WTC11 (cell line): ENCODE data around the gene ADAMTS9. TPM values are rescaled to one million over a fixed set of nuclear protein-coding genes. Genes with fewer than 3 reads are reported as not detected.

Source experiments
- ATAC-seq: fragments of 200-7000 bp; cut with Tn5 transposase; 2 replicates; pipeline ENCODE4 v1.10.0; 2021; ENCODE audit warnings: mild to moderate bottlenecking, moderate library complexity
- CTCF ChIA-PET: fragments of 300-600 bp; sonication (Branson Sonifier 250); formaldehyde crosslinking; loops from one replicate; lab custom pipeline; 2021; ENCODE audit warnings: antibody characterized with exemption; lab: Charles Lee
- POLR2A ChIA-PET: fragments of 350-600 bp; sonication (Branson Sonifier 250); formaldehyde crosslinking; loops from one replicate; lab custom pipeline; 2021; ENCODE audit warnings: antibody characterized with exemption; lab: Charles Lee
- DNase-seq: peaks from one replicate; pipeline ENCODE4 v3.0.0; 2021; ENCODE audit warnings: low spot score
- H3K27ac Mint-ChIP-seq: 2 replicates; pipeline ENCODE4 v1.8.0; 2021; ENCODE audit warnings: mixed read lengths
- H3K27me3 Mint-ChIP-seq: 2 replicates; pipeline ENCODE4 v1.8.0; 2021; ENCODE audit warnings: low read depth, mild to moderate bottlenecking, moderate library complexity, mixed read lengths
- H3K36me3 Mint-ChIP-seq: 2 replicates; pipeline ENCODE4 v1.8.0; 2021; ENCODE audit warnings: mixed read lengths
- H3K4me1 Mint-ChIP-seq: 2 replicates; pipeline ENCODE4 v1.8.0; 2022; ENCODE audit warnings: mixed read lengths
- H3K4me3 Mint-ChIP-seq: 2 replicates; pipeline ENCODE4 v1.8.0; 2021; ENCODE audit warnings: mild to moderate bottlenecking, moderate library complexity, mixed read lengths
- H3K9me3 Mint-ChIP-seq: 2 replicates; pipeline ENCODE4 v1.8.0; 2021; ENCODE audit warnings: mixed read lengths
- AFF4 ChIP-seq: sonication (generic); formaldehyde crosslinking; IDR thresholded peaks from 2 replicates; pipeline ENCODE4 v1.8.1; 2023; ENCODE audit warnings: mild to moderate bottlenecking, missing genetic modification reagents, borderline replicate concordance
- ATF1 ChIP-seq: sonication (generic); formaldehyde crosslinking; IDR thresholded peaks from 2 replicates; pipeline ENCODE4 v1.8.1; 2023; ENCODE audit warnings: mild to moderate bottlenecking, moderate library complexity, missing genetic modification reagents
- CREM ChIP-seq: sonication (generic); formaldehyde crosslinking; IDR thresholded peaks from 2 replicates; pipeline ENCODE4 v1.8.1; 2022; ENCODE audit warnings: mild to moderate bottlenecking, missing genetic modification reagents, moderate library complexity
- FOXP4 ChIP-seq: sonication (generic); formaldehyde crosslinking; IDR thresholded peaks from 2 replicates; pipeline ENCODE4 v1.8.0; 2022; ENCODE audit warnings: mild to moderate bottlenecking, missing genetic modification reagents
- GRHL2 ChIP-seq: fragments of 250-450 bp; sonication (Bioruptor Pico); IDR thresholded peaks from 2 replicates; pipeline ENCODE4 v1.8.0; 2022; ENCODE audit warnings: mild to moderate bottlenecking, moderate library complexity; ENCODE audit not compliant: insufficient replicate concordance, severe bottlenecking
- GTF2I ChIP-seq: fragments of 250-450 bp; sonication (Bioruptor Pico); conservative IDR thresholded peaks from 2 replicates; pipeline ENCODE4 v1.4.0; 2021; ENCODE audit warnings: mild to moderate bottlenecking
- MXD4 ChIP-seq: fragments of 250-450 bp; sonication (Bioruptor Pico); IDR thresholded peaks from 2 replicates; pipeline ENCODE4 v1.8.0; 2021; ENCODE audit warnings: mild to moderate bottlenecking, moderate library complexity, borderline replicate concordance
- NR2C2 ChIP-seq: sonication (generic); formaldehyde crosslinking; IDR thresholded peaks from 2 replicates; pipeline ENCODE4 v1.8.0; 2022; ENCODE audit warnings: mild to moderate bottlenecking, missing genetic modification reagents
- NR3C1 ChIP-seq: sonication (generic); formaldehyde crosslinking; conservative IDR thresholded peaks from 2 replicates; pipeline ENCODE4 v1.8.1; 2023; ENCODE audit warnings: low read depth, mild to moderate bottlenecking, missing genetic modification reagents
- PRDM15 ChIP-seq: sonication (generic); formaldehyde crosslinking; IDR thresholded peaks from 2 replicates; pipeline ENCODE4 v1.8.0; 2022; ENCODE audit warnings: missing genetic modification reagents
- PRRX2 ChIP-seq: fragments of 250-450 bp; sonication (Bioruptor Pico); IDR thresholded peaks from 2 replicates; pipeline ENCODE4 v1.8.0; 2021; ENCODE audit warnings: mild to moderate bottlenecking
- RORB ChIP-seq: fragments of 250-450 bp; sonication (Bioruptor Pico); IDR thresholded peaks from 2 replicates; pipeline ENCODE4 v1.9.0; 2021; ENCODE audit warnings: mild to moderate bottlenecking
- SMAD3 ChIP-seq: sonication (generic); formaldehyde crosslinking; IDR thresholded peaks from 2 replicates; pipeline ENCODE4 v1.8.0; 2022; ENCODE audit warnings: missing genetic modification reagents, mild to moderate bottlenecking, borderline replicate concordance
- TEAD4 ChIP-seq: sonication (generic); formaldehyde crosslinking; IDR thresholded peaks from 2 replicates; pipeline ENCODE4 v1.8.0; 2022; ENCODE audit warnings: mild to moderate bottlenecking, missing genetic modification reagents
- ZNF121 ChIP-seq: sonication (generic); formaldehyde crosslinking; IDR thresholded peaks from 2 replicates; pipeline ENCODE4 v1.8.0; 2023; ENCODE audit warnings: missing genetic modification reagents
- ZNF232 ChIP-seq: sonication (generic); formaldehyde crosslinking; IDR thresholded peaks from 2 replicates; pipeline ENCODE4 v1.8.0; 2022; ENCODE audit warnings: mild to moderate bottlenecking, missing genetic modification reagents
- ZNF263 ChIP-seq: sonication (generic); formaldehyde crosslinking; IDR thresholded peaks from 2 replicates; pipeline ENCODE4 v1.8.1; 2022; ENCODE audit warnings: low read depth, mild to moderate bottlenecking, moderate library complexity, missing genetic modification reagents
- total RNA-seq: library from RNA; stranded (reverse); gene quantifications from 3 replicates; pipeline ENCODE4 v1.2.3, GENCODE V29; 2021
- TF ChIP-seq, protein P1 (sequence below): fragments of 250-450 bp; sonication (Bioruptor Pico); conservative IDR thresholded peaks from 2 replicates; pipeline ENCODE4 v1.9.0; 2021; ENCODE audit warnings: mild to moderate bottlenecking

Gene ADAMTS9
- total RNA-seq, 1 experiment from 2014 or later: 3.1 TPM

- Mint-ChIP-seq H3K27me3 (no peaks in the 10 kb centered on the region), H3K36me3 (peaks cover 7% of the 10 kb centered on the region; the same call in 1 of the 2 replicates), H3K4me1 (peaks cover 31% of the 10 kb centered on the region), H3K27ac (no peak overlapping the region), H3K4me3 (no peak overlapping the region), H3K9me3 (peaks cover 9% of the 10 kb centered on the region)
- ATAC-seq: no peak
- no peak for DNase-seq
- TF ChIP-seq CREM (CRISPR knock-in tag) (no peak), NR3C1 (no peak), SMAD3 (no peak), ZNF232 (no peak), GRHL2 (CRISPR knock-in tag) (no peak)
- ChIA-PET POLR2A (no interaction called here), CTCF (no interaction called here)
These were observed 42.6 kb downstream of the ADAMTS9 start for GRCh38 chr3:64645243-64645642.

- no peaks in the 10 kb centered on the region for H3K27me3 Mint-ChIP-seq
- CTCF ChIA-PET: no interaction called here
- peaks cover 9% of the 10 kb centered on the region for H3K9me3 Mint-ChIP-seq
- peaks cover 24% of the 10 kb centered on the region for H3K4me1 Mint-ChIP-seq
- POLR2A ChIA-PET: no interaction called here
- DNase-seq (no peak), ATAC-seq (no peak)
- H3K36me3 Mint-ChIP-seq: peaks cover 7% of the 10 kb centered on the region; the same call in 1 of the 2 replicates
- no peak overlapping the region for H3K4me3 Mint-ChIP-seq
- no peak overlapping the region for H3K27ac Mint-ChIP-seq
- 0 out of 2 replicates have a peak, but pooled peaks have one; percentile 39 for TF ChIP-seq GTF2I
- TF ChIP-seq AFF4 (CRISPR knock-in tag): no peak
These were observed 43.3 kb downstream of the ADAMTS9 start for GRCh38 chr3:64644483-64644882.

- DNase-seq: peak; percentile 24
- CTCF ChIA-PET: no interaction called here
- Mint-ChIP-seq H3K9me3 (peaks cover 9% of the 10 kb centered on the region), H3K27me3 (no peaks in the 10 kb centered on the region), H3K4me3 (no peak overlapping the region), H3K27ac (peak overlapping the region; percentile 68; the same call in 1 of the 2 replicates), H3K4me1 (peaks cover 27% of the 10 kb centered on the region), H3K36me3 (peaks cover 7% of the 10 kb centered on the region; the same call in 1 of the 2 replicates)
- POLR2A ChIA-PET: no interaction called here
- peak; percentile 52 for ATAC-seq
- no peak for TF ChIP-seq MXD4 (CRISPR knock-in tag)
- no peak for TF ChIP-seq RORB
- no peak for TF ChIP-seq ZNF263 (CRISPR knock-in tag)
- TF ChIP-seq, protein P1, sequence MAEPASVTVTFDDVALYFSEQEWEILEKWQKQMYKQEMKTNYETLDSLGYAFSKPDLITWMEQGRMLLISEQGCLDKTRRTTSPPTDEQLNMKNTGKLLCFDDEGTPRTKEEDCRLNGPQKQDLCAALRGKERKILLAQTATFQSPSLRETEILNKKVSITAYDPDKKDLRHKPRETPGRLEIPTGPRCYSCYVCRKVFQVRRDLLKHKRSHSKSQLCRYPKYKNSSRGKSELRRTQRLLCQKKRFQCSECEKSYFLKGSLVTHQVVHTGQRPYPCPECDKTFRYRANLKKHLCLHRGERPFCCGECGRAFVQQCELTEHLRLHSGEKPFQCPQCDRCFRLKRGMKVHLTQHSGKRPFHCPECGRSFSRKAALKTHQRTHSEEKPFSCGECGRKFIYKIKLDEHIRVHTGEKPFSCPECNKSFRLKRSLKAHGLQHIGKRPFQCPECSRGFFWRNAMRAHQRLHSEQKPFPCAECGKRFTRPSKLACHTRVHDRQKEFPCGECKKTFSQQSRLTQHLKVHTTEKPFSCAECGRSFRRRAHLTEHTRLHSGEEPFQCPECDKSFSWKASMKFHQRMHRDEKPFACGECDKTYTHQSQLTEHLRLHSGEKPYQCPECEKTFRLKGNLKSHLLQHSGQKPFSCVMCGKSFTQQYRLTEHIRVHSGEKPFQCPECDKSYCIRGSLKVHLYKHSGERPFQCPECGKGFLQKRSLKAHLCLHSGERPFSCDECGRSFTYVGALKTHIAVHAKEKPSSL (CRISPR knock-in tag): no peak
- TF ChIP-seq ATF1 (CRISPR knock-in tag): no peak
- TF ChIP-seq FOXP4 (CRISPR knock-in tag): no peak
- TF ChIP-seq PRRX2 (CRISPR knock-in tag): no peak
- TF ChIP-seq NR2C2: no peak
- no peak for TF ChIP-seq ZNF121 (CRISPR knock-in tag)
- no peak for TF ChIP-seq PRDM15 (CRISPR knock-in tag)
- TF ChIP-seq TEAD4: no peak
- TF ChIP-seq GTF2I: no peak
These were observed 45.3 kb downstream of the ADAMTS9 start for GRCh38 chr3:64642327-64643151.
